ENCODE measurements around the gene CIROP. TPM values are rescaled to one million over a fixed set of nuclear protein-coding genes. Genes with fewer than 3 reads are reported as not detected.
A peak's percentile ranks its signal among the peaks of the same experiment; 100 is the strongest.

CIROP gene
- total and polyA plus RNA-seq, 2 donors (not counting 1 experiment from before 2014, with no cell fraction given) = not detected

DNA sequence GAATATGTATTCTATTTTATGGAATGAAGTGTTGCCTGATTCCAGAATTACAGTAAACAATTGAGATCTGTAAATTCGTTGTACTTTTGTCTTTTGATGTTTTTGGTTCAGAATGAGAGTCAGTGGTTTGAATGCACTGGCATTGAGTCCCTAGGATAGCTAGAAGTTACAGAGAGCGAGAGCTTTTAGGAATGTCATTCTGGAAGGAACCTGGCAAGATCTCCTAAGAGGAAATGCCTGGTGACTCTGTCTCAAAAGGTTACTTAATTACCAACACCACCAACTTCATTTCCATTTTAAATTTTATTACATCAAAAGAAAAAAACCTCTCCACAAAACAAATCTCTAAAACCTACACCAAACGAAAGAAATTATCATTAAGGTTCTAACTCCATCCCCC lies 20.2 kb upstream of the CIROP start:
- H3K9ac ChIP-seq (ENCODE audit: low read length) = no peak overlapping the region
- H3K27ac Mint-ChIP-seq = no peak overlapping the region
- H3K4me2 ChIP-seq (replicated peaks; ENCODE audit: low read depth, low read length, poor library complexity, severe bottlenecking) = no peak overlapping the region
- TF ChIP-seq, protein P1, sequence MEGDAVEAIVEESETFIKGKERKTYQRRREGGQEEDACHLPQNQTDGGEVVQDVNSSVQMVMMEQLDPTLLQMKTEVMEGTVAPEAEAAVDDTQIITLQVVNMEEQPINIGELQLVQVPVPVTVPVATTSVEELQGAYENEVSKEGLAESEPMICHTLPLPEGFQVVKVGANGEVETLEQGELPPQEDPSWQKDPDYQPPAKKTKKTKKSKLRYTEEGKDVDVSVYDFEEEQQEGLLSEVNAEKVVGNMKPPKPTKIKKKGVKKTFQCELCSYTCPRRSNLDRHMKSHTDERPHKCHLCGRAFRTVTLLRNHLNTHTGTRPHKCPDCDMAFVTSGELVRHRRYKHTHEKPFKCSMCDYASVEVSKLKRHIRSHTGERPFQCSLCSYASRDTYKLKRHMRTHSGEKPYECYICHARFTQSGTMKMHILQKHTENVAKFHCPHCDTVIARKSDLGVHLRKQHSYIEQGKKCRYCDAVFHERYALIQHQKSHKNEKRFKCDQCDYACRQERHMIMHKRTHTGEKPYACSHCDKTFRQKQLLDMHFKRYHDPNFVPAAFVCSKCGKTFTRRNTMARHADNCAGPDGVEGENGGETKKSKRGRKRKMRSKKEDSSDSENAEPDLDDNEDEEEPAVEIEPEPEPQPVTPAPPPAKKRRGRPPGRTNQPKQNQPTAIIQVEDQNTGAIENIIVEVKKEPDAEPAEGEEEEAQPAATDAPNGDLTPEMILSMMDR (IDR thresholded peaks at IDR 0.05) = no peak
- no peak for TF ChIP-seq EZH2 (IDR thresholded peaks at IDR 0.05; ENCODE audit: borderline replicate concordance, insufficient read depth, low read depth, low read length, poor library complexity, severe bottlenecking)
- H4K20me1 ChIP-seq (ENCODE audit: control insufficient read depth, insufficient read depth, low read length, poor library complexity, severe bottlenecking) = no peaks in the 10 kb centered on the region
- POLR2A ChIA-PET = no interaction called here
- peaks cover 32% of the 10 kb centered on the region for H3K4me1 Mint-ChIP-seq
- no peaks in the 10 kb centered on the region for H3K9me3 Mint-ChIP-seq (ENCODE audit: insufficient read depth)
- 71% methylated on average over 1 of the region's 3 CpGs for WGBS (ENCODE audit: insufficient coverage)
- no peaks in the 10 kb centered on the region for H3K27me3 Mint-ChIP-seq
- H3K27me3 ChIP-seq (replicated peaks in 1 of 4; ENCODE audit: control extremely low read depth in 1 of 4, control insufficient read depth in 3 of 4, insufficient read depth in 4 of 4, low read length in 3 of 4) = no peaks in the 10 kb centered on the region
- no peaks in the 10 kb centered on the region for H3K36me3 ChIP-seq (replicated peaks in 1 of 2; ENCODE audit: control extremely low read depth in 1 of 2, control insufficient read depth in 1 of 2, extremely low read depth in 1 of 2, insufficient read depth in 2 of 2, low read length in 1 of 2)
- H3K27ac ChIP-seq (ENCODE audit: low read length in 2 of 2) = no peak overlapping the region
- no peak for ATAC-seq (ENCODE audit: low read depth)
- CTCF ChIA-PET = interaction anchor here (0.6 to 9.6 kb wide), 4 partner anchors 48 to 436 kb away, joined by 3 to 249 read pairs (median 14); partner anchors contain the start of gene SLC7A8
- H3K9me3 ChIP-seq (ENCODE audit: control extremely low read depth in 1 of 3, control insufficient read depth in 2 of 3, insufficient read depth in 1 of 3, low read length in 2 of 3) = no peaks in the 10 kb centered on the region
- no peaks in the 10 kb centered on the region for H3K79me2 ChIP-seq (ENCODE audit: control insufficient read depth, insufficient read depth, low read length)
- H3K4me3 Mint-ChIP-seq = no peak overlapping the region
- intact Hi-C loops (cut with micrococcal nuclease) = no loop called here
- no peak for DNase-seq
- peaks cover 27 to 33% of the 10 kb centered on the region in 2 donors for H3K4me1 ChIP-seq (ENCODE audit: control insufficient read depth in 2 of 2, insufficient read depth in 2 of 2, low read length in 2 of 2)
- H2AFZ ChIP-seq (ENCODE audit: insufficient read depth, low read depth, low read length, poor library complexity, severe bottlenecking) = no peak overlapping the region
- H3K4me3 ChIP-seq (ENCODE audit: control extremely low read depth in 1 of 5, extremely low read depth in 1 of 5, insufficient read depth in 1 of 5, low read depth in 2 of 5, low read length in 4 of 5) = no peak overlapping the region

DNA sequence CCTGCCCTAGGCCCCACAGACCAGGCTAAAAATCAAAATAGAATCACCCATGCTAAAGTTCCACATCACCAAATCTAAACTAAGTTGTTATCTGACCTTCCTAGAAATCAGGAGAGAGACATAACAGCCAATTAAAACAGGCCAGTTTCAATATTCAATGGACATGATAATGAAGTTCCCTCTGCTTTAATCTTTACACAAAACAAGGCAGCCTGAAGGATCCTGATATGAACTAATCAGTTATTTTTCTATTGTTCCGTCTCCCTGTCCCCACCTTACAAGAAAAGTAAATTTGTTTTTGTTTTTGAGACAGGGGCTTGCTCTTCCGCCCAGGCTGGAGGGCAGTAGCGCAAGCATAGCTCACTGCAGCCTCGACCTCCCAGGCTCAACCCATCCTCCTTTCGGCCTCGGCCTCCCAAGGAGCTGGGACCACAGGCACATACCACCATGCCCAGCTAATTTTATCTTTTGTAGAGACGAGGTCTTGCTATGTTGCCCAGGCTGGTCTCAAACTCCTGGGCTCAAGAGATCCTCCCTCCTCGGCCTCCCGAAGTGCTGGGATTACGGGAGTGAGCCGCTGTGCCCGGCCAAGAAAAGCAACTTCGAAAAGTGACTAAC lies 19.7 kb upstream of the CIROP start:
- Histone ChIP-seq H3K9ac (ENCODE audit: low read length) (no peak overlapping the region), H2AFZ (ENCODE audit: insufficient read depth, low read depth, low read length, poor library complexity, severe bottlenecking) (no peak overlapping the region), H3K4me2 (replicated peaks; ENCODE audit: low read depth, low read length, poor library complexity, severe bottlenecking) (no peak overlapping the region), H3K36me3 (replicated peaks in 1 of 2; ENCODE audit: control extremely low read depth in 1 of 2, control insufficient read depth in 1 of 2, extremely low read depth in 1 of 2, insufficient read depth in 2 of 2, low read length in 1 of 2) (no peaks in the 10 kb centered on the region), H3K4me1 (ENCODE audit: control insufficient read depth in 2 of 2, insufficient read depth in 2 of 2, low read length in 2 of 2) (peaks cover 33 to 38% of the 10 kb centered on the region in 2 donors), H3K79me2 (ENCODE audit: control insufficient read depth, insufficient read depth, low read length) (no peaks in the 10 kb centered on the region), H4K20me1 (ENCODE audit: control insufficient read depth, insufficient read depth, low read length, poor library complexity, severe bottlenecking) (no peaks in the 10 kb centered on the region), H3K27ac (ENCODE audit: low read length in 2 of 2) (no peak overlapping the region), H3K9me3 (ENCODE audit: control extremely low read depth in 1 of 3, control insufficient read depth in 2 of 3, insufficient read depth in 1 of 3, low read length in 2 of 3) (peaks cover 0 to 2% (median 0%) of the 10 kb centered on the region in 3 donors), H3K4me3 (ENCODE audit: control extremely low read depth in 1 of 5, extremely low read depth in 1 of 5, insufficient read depth in 1 of 5, low read depth in 2 of 5, low read length in 4 of 5) (no peak overlapping the region), H3K27me3 (replicated peaks in 1 of 4; ENCODE audit: control extremely low read depth in 1 of 4, control insufficient read depth in 3 of 4, insufficient read depth in 4 of 4, low read length in 3 of 4) (no peaks in the 10 kb centered on the region)
- whole genome bisulfite sequencing (ENCODE audit: insufficient coverage) = 93% methylated on average over 10 of the region's 13 CpGs
- ChIA-PET CTCF (interaction anchor here (0.6 to 9.6 kb wide), 4 partner anchors 47 to 436 kb away, joined by 3 to 249 read pairs (median 14); partner anchors contain the start of gene SLC7A8), POLR2A (interaction anchor here (1.2 kb wide), 1 partner anchor 197 kb away, joined by 4 read pairs; the partner anchor contains the start of gene PABPN1)
- H3K9me3 Mint-ChIP-seq (ENCODE audit: insufficient read depth) = no peaks in the 10 kb centered on the region
- no peaks in the 10 kb centered on the region for H3K27me3 Mint-ChIP-seq
- DNase-seq (no peak), ATAC-seq (ENCODE audit: low read depth) (no peak)
- peak overlapping the region; percentile 47 for H3K27ac Mint-ChIP-seq
- intact Hi-C loops (cut with micrococcal nuclease) = no loop called here
- TF ChIP-seq, protein P1 (IDR thresholded peaks at IDR 0.05) = no peak
- TF ChIP-seq EZH2 (IDR thresholded peaks at IDR 0.05; ENCODE audit: borderline replicate concordance, insufficient read depth, low read depth, low read length, poor library complexity, severe bottlenecking) = no peak
- H3K4me1 Mint-ChIP-seq = peaks cover 38% of the 10 kb centered on the region
- H3K4me3 Mint-ChIP-seq = no peak overlapping the region
